Measurements from ENCODE around the gene LIN7C.

Gene LIN7C

GRCh38 chr11:27485930-27486773 lies 20.4 kb downstream of the LIN7C start:
- H3K36me3 ChIP-seq (ENCODE audit: insufficient read depth, low read length): peaks cover 11% of the 10 kb centered on the region
- H3K4me3 ChIP-seq (ENCODE audit: low read length): no peak overlapping the region
- 44% methylated on average over 4 of the region's 4 CpGs for WGBS
- 0 out of 2 replicates have a peak, but pooled peaks cover 2% of the 10 kb centered on the region for H3K9me3 ChIP-seq (ENCODE audit: insufficient read depth, low read depth, low read length)
- H3K9ac ChIP-seq (ENCODE audit: low read depth, low read length): no peak overlapping the region
- H3K27me3 ChIP-seq (ENCODE audit: insufficient read depth, low read length): no peaks in the 10 kb centered on the region
- no peak overlapping the region for H3K27ac ChIP-seq (ENCODE audit: low read depth, low read length)
- H3K4me1 ChIP-seq (ENCODE audit: insufficient read depth, low read length): peaks cover 7% of the 10 kb centered on the region; the same call in 1 of the 2 replicates

- no peak overlapping the region for H3K27ac ChIP-seq (ENCODE audit: low read depth, low read length)
- peaks cover 7% of the 10 kb centered on the region; the same call in 1 of the 2 replicates for H3K4me1 ChIP-seq (ENCODE audit: insufficient read depth, low read length)
- 80% methylated on average over 2 of the region's 2 CpGs for WGBS
- H3K4me3 ChIP-seq (ENCODE audit: low read length): no peak overlapping the region
- no peaks in the 10 kb centered on the region for H3K36me3 ChIP-seq (ENCODE audit: insufficient read depth, low read length)
- no peaks in the 10 kb centered on the region for H3K9me3 ChIP-seq (ENCODE audit: insufficient read depth, low read depth, low read length)
- no peaks in the 10 kb centered on the region for H3K27me3 ChIP-seq (ENCODE audit: insufficient read depth, low read length)
- no peak overlapping the region for H3K9ac ChIP-seq (ENCODE audit: low read depth, low read length)
Observed at GRCh38 chr11:27482793-27483192, 23.8 kb downstream of the LIN7C start.

- no peaks in the 10 kb centered on the region for H3K27me3 ChIP-seq (ENCODE audit: insufficient read depth, low read length)
- H3K36me3 ChIP-seq (ENCODE audit: insufficient read depth, low read length): no peaks in the 10 kb centered on the region
- no peak overlapping the region for H3K4me3 ChIP-seq (ENCODE audit: low read length)
- H3K9me3 ChIP-seq (ENCODE audit: insufficient read depth, low read depth, low read length): no peaks in the 10 kb centered on the region
- peaks cover 7% of the 10 kb centered on the region; the same call in 1 of the 2 replicates for H3K4me1 ChIP-seq (ENCODE audit: insufficient read depth, low read length)
- H3K9ac ChIP-seq (ENCODE audit: low read depth, low read length): no peak overlapping the region
- no peak overlapping the region for H3K27ac ChIP-seq (ENCODE audit: low read depth, low read length)
- WGBS: no CpG with 5 or more reads among the region's 4 CpGs
Observed at GRCh38 chr11:27481992-27482391, 24.6 kb downstream of the LIN7C start.

DNA sequence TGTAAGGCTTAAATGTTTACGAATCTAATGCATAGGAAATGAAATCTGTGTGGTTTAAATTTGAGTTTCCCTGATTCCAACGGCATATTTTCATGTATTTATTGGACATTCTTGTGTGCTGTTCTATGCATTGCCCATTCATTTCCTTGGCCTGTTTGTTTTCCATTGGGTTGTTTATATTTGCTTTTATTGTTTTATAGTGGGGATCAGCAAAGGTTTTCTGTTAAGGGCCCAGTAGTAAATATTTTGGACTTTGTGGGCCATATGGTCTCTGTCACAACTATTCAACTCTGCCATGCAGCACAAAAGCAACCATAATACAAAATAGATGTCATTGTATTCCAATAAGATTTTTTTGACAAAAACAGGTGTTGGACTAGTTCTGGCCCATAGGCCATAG lies 28.7 kb downstream of the LIN7C start:
- peaks cover 8% of the 10 kb centered on the region; the same call in 1 of the 2 replicates for H3K4me1 ChIP-seq (ENCODE audit: insufficient read depth, low read length)
- H3K36me3 ChIP-seq (ENCODE audit: insufficient read depth, low read length): no peaks in the 10 kb centered on the region
- no peak overlapping the region for H3K9ac ChIP-seq (ENCODE audit: low read depth, low read length)
- no peak overlapping the region for H3K27ac ChIP-seq (ENCODE audit: low read depth, low read length)
- H3K9me3 ChIP-seq (ENCODE audit: insufficient read depth, low read depth, low read length): no peaks in the 10 kb centered on the region
- WGBS: 96% methylated on average over 2 of the region's 2 CpGs
- H3K4me3 ChIP-seq (ENCODE audit: low read length): no peak overlapping the region
- no peaks in the 10 kb centered on the region for H3K27me3 ChIP-seq (ENCODE audit: insufficient read depth, low read length)

GRCh38 chr11:27477243-27477642 lies 29.3 kb downstream of the LIN7C start:
- peaks cover 5% of the 10 kb centered on the region; the same call in 1 of the 2 replicates for H3K4me1 ChIP-seq (ENCODE audit: insufficient read depth, low read length)
- H3K9ac ChIP-seq (ENCODE audit: low read depth, low read length): no peak overlapping the region
- no peaks in the 10 kb centered on the region for H3K27me3 ChIP-seq (ENCODE audit: insufficient read depth, low read length)
- no peaks in the 10 kb centered on the region for H3K9me3 ChIP-seq (ENCODE audit: insufficient read depth, low read depth, low read length)
- no peak overlapping the region for H3K4me3 ChIP-seq (ENCODE audit: low read length)
- no peaks in the 10 kb centered on the region for H3K36me3 ChIP-seq (ENCODE audit: insufficient read depth, low read length)
- H3K27ac ChIP-seq (ENCODE audit: low read depth, low read length): no peak overlapping the region

- Histone ChIP-seq H3K36me3 (ENCODE audit: insufficient read depth, low read length) (no peaks in the 10 kb centered on the region), H3K9ac (ENCODE audit: low read depth, low read length) (no peak overlapping the region), H3K27me3 (ENCODE audit: insufficient read depth, low read length) (no peaks in the 10 kb centered on the region), H3K9me3 (ENCODE audit: insufficient read depth, low read depth, low read length) (no peaks in the 10 kb centered on the region), H3K27ac (ENCODE audit: low read depth, low read length) (no peak overlapping the region), H3K4me3 (ENCODE audit: low read length) (no peak overlapping the region), H3K4me1 (ENCODE audit: insufficient read depth, low read length) (peaks cover 5% of the 10 kb centered on the region; the same call in 1 of the 2 replicates)
- 94% methylated on average over 5 of the region's 5 CpGs for WGBS
Observed at GRCh38 chr11:27475622-27476021, 30.9 kb downstream of the LIN7C start.

- Histone ChIP-seq H3K9me3 (ENCODE audit: insufficient read depth, low read depth, low read length) (no peaks in the 10 kb centered on the region), H3K27me3 (ENCODE audit: insufficient read depth, low read length) (no peaks in the 10 kb centered on the region), H3K4me1 (ENCODE audit: insufficient read depth, low read length) (peaks cover 30% of the 10 kb centered on the region), H3K27ac (ENCODE audit: low read depth, low read length) (peak overlapping the region; percentile 5; the same call in 1 of the 2 replicates), H3K4me3 (ENCODE audit: low read length) (peak overlapping the region; percentile 95), H3K36me3 (ENCODE audit: insufficient read depth, low read length) (no peaks in the 10 kb centered on the region), H3K9ac (ENCODE audit: low read depth, low read length) (0 out of 2 replicates have a peak overlapping the region, but pooled peaks have one; percentile 6)
- WGBS: 27% methylated on average over 7 of the region's 9 CpGs
Observed at GRCh38 chr11:27473017-27473406, 33.6 kb downstream of the LIN7C start.

DNA sequence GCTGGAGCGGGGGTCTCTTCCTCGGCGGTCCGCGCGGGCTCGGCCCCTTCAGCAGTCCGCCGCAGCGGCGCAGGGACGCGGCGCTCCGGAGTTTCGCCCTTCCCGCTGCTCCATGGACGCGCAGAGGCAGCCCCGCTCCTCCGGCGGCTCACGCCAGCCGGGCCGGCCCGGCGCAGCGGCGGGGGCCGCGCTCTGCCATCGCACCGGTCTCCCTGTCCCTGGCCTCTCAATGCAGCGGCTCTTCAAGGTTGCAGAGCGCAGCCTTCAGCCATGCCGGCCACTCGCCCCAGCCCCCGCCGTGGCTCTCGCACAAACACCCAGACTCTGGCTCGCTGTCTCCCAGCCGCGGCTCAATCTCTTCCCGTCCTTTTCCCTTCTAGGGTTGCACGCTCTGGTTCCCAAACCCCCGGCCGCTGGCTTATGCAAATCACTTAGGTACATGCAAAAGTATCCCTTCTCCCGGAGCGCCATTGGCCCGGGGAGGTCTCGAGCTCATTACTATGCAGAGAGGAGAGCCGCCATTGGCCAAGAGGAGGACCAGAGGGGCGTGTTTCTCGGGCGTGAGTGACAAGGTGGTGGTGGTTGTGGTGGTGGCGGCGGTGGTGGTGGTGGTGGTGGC lies 34.1 kb downstream of the LIN7C start, which contains the start of gene LGR4:
Gene LGR4, minus strand, starts transcription at position 393 of the 619 bp plus-strand sequence. CDS start 488 bp downstream, outside the sequence.
- peaks cover 35% of the 10 kb centered on the region for H3K4me1 ChIP-seq (ENCODE audit: insufficient read depth, low read length)
- no peaks in the 10 kb centered on the region for H3K36me3 ChIP-seq (ENCODE audit: insufficient read depth, low read length)
- H3K4me3 ChIP-seq (ENCODE audit: low read length): peak within 1 kb of the TSS; percentile 95
- no peaks in the 10 kb centered on the region for H3K9me3 ChIP-seq (ENCODE audit: insufficient read depth, low read depth, low read length)
- peak within 1 kb of the TSS; percentile 92; the same call in 1 of the 2 replicates for H3K27ac ChIP-seq (ENCODE audit: low read depth, low read length)
- H3K27me3 ChIP-seq (ENCODE audit: insufficient read depth, low read length): no peaks in the 10 kb centered on the region
- peak within 1 kb of the TSS; percentile 89 for H3K9ac ChIP-seq (ENCODE audit: low read depth, low read length)
- under 1% methylated on average over 56 of the region's 57 CpGs for WGBS

GRCh38 chr11:27471589-27472397 lies 34.8 kb downstream of the LIN7C start:
- H3K27ac ChIP-seq (ENCODE audit: low read depth, low read length): peak overlapping the region; percentile 92; the same call in 1 of the 2 replicates
- under 1% methylated on average over 79 of the region's 79 CpGs for WGBS
- peak overlapping the region; percentile 89 for H3K9ac ChIP-seq (ENCODE audit: low read depth, low read length)

GRCh38 chr11:27470826-27471588 lies 35.6 kb downstream of the LIN7C start:
- H3K4me3 ChIP-seq (ENCODE audit: low read length): peak overlapping the region; percentile 95
- peaks cover 41% of the 10 kb centered on the region for H3K4me1 ChIP-seq (ENCODE audit: insufficient read depth, low read length)
- no peaks in the 10 kb centered on the region for H3K9me3 ChIP-seq (ENCODE audit: insufficient read depth, low read depth, low read length)
- no peaks in the 10 kb centered on the region for H3K27me3 ChIP-seq (ENCODE audit: insufficient read depth, low read length)
- WGBS: 4% methylated on average over 21 of the region's 21 CpGs
- H3K9ac ChIP-seq (ENCODE audit: low read depth, low read length): peak overlapping the region; percentile 73
- H3K27ac ChIP-seq (ENCODE audit: low read depth, low read length): no peak overlapping the region
- H3K36me3 ChIP-seq (ENCODE audit: insufficient read depth, low read length): no peaks in the 10 kb centered on the region

More at GRCh38 chr11:27471589-27472397, 34.8 kb downstream of the LIN7C start:
- H3K9me3 ChIP-seq (ENCODE audit: insufficient read depth, low read depth, low read length): no peaks in the 10 kb centered on the region
- H3K4me3 ChIP-seq (ENCODE audit: low read length): peak overlapping the region; percentile 95
- H3K4me1 ChIP-seq (ENCODE audit: insufficient read depth, low read length): peaks cover 35% of the 10 kb centered on the region
- H3K36me3 ChIP-seq (ENCODE audit: insufficient read depth, low read length): no peaks in the 10 kb centered on the region
- no peaks in the 10 kb centered on the region for H3K27me3 ChIP-seq (ENCODE audit: insufficient read depth, low read length)
